Thyroid gland (tissue), 4 donors: ENCODE data around the gene E2F3.

ENCODE experiments used
- POLR2A ChIP-seq, 2 donors: fragments of 450-650 bp; IDR thresholded peaks; one replicate each; pipeline ENCODE4 v1.6.1; 2017; ENCODE audit warnings: antibody characterized with exemption in 2 of 2, mild to moderate bottlenecking in 2 of 2, moderate library complexity in 1 of 2
- TF ChIP-seq, protein P1 (sequence below), 6 experiments: fragments of 200-600 bp in 3 of 6; fragments of 450-650 bp in 3 of 6; sonication (generic) in 3 of 6; IDR thresholded peaks; one replicate each; pipeline ENCODE4 v1.5.1; 2016 to 2019; ENCODE audit warnings: antibody characterized with exemption in 6 of 6, mild to moderate bottlenecking in 2 of 6, inconsistent platforms in 1 of 6, moderate library complexity in 1 of 6

DNA sequence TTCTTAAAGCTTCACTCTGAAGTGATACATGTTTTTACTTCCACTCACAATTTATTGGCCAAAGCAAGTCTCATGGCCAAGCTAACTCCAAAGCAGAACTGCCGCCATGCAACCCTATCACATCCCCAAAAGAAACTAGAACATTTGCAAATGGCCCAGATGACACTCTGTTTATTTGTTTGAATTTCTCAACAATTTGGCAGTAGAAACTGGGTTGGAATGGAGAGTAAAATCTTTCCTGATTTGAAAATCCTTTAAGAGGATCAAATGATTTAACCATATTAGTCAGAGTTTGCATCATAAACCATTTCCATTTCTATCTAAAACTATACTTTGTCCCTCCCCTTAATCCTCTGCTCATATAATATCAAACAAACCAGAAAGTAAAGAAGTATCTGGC lies 39.1 kb upstream of the E2F3 start:
- TF ChIP-seq POLR2A (IDR thresholded peaks at IDR 0.05), result no peak
- TF ChIP-seq, protein P1, sequence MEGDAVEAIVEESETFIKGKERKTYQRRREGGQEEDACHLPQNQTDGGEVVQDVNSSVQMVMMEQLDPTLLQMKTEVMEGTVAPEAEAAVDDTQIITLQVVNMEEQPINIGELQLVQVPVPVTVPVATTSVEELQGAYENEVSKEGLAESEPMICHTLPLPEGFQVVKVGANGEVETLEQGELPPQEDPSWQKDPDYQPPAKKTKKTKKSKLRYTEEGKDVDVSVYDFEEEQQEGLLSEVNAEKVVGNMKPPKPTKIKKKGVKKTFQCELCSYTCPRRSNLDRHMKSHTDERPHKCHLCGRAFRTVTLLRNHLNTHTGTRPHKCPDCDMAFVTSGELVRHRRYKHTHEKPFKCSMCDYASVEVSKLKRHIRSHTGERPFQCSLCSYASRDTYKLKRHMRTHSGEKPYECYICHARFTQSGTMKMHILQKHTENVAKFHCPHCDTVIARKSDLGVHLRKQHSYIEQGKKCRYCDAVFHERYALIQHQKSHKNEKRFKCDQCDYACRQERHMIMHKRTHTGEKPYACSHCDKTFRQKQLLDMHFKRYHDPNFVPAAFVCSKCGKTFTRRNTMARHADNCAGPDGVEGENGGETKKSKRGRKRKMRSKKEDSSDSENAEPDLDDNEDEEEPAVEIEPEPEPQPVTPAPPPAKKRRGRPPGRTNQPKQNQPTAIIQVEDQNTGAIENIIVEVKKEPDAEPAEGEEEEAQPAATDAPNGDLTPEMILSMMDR (IDR thresholded peaks at IDR 0.05), result no peak
